ENCODE data around the gene ABCC1.

- TF ChIP-seq CTCF (IDR thresholded peaks at IDR 0.05): no peak
- no peak for TF ChIP-seq POLR2A (IDR thresholded peaks at IDR 0.05)
These were observed 146.2 kb downstream of the ABCC1 start for GRCh38 chr16:16095646-16096045.

Data from Peyer's patch (tissue), 4 donors.